Stimulated activated CD4-positive, alpha-beta T cell treated with anti-CD3 and anti-CD28 coated beads, Interleukin-12 subunit alpha, Interleukin-12 subunit beta, amount 100 ng/mL, for 24 hours (primary cell): Measurements from ENCODE around the gene PHF23.

Source experiments
- DNase-seq, 2 experiments: peaks; one replicate each; pipeline ENCODE4 v3.0.0-alpha.2; 2020; ENCODE audit warnings: low read depth in 2 of 2

Gene PHF23

GRCh38 chr17:7239091-7240027, at the start of gene PHF23:
PHF23 (minus strand) TSS chr17:7239457; CDS start chr17:7239279, 178 bp downstream.
- peak; percentile 96 to 97 for DNase-seq

- no peak for DNase-seq
These were observed 46.4 kb upstream of the PHF23 start for GRCh38 chr17:7285679-7286078.

GRCh38 chr17:7284911-7285310, 45.7 kb upstream of the PHF23 start:
- DNase-seq = no peak

GRCh38 chr17:7283471-7284216, 44.4 kb upstream of the PHF23 start:
- no peak for DNase-seq

GRCh38 chr17:7282752-7283321, 43.6 kb upstream of the PHF23 start:
- no peak for DNase-seq

- no peak for DNase-seq
These were observed 42.9 kb upstream of the PHF23 start for GRCh38 chr17:7281953-7282751.

- peak; percentile 82 to 94 for DNase-seq
These were observed 42.1 kb upstream of the PHF23 start, which contains the start of gene SLC2A4 for GRCh38 chr17:7281074-7281952. SLC2A4 (plus strand) TSS chr17:7281718; CDS start chr17:7281935, 217 bp downstream.

- peak; percentile 70 to 82 for DNase-seq
These were observed 41.3 kb upstream of the PHF23 start for GRCh38 chr17:7280519-7281073.

GRCh38 chr17:7279448-7279847, 40.2 kb upstream of the PHF23 start:
- no peak for DNase-seq

GRCh38 chr17:7266784-7267183, 27.5 kb upstream of the PHF23 start:
- no peak for DNase-seq

GRCh38 chr17:7263801-7264078, 24.5 kb upstream of the PHF23 start:
- DNase-seq = no peak

GRCh38 chr17:7262935-7263800, 23.9 kb upstream of the PHF23 start:
- DNase-seq = no peak

GRCh38 chr17:7262192-7262934, 23.1 kb upstream of the PHF23 start, which contains the start of gene CLDN7:
CLDN7 (minus strand) TSS chr17:7262478; CDS start chr17:7262043, 435 bp downstream.
- DNase-seq = no peak

- DNase-seq = no peak
These were observed 22.3 kb upstream of the PHF23 start for GRCh38 chr17:7261379-7262191.

- peak in 1 of 2 experiments; percentile 35 for DNase-seq
These were observed 21.6 kb upstream of the PHF23 start for GRCh38 chr17:7260651-7261378.

- no peak for DNase-seq
These were observed 20.9 kb upstream of the PHF23 start for GRCh38 chr17:7260151-7260550.

GRCh38 chr17:7259555-7259889, 20.3 kb upstream of the PHF23 start:
- DNase-seq = no peak
